Measurements from ENCODE around the gene ZKSCAN3.

GRCh38 chr6:28399350-28400121 lies 49.8 kb downstream of the ZKSCAN3 start, which contains the start of gene ZSCAN12:
- no peak for TF ChIP-seq EZH2 (IDR thresholded peaks at IDR 0.05; ENCODE audit: insufficient read depth, poor library complexity, severe bottlenecking)
- TF ChIP-seq EZH2phosphoT487 (IDR thresholded peaks at IDR 0.05; ENCODE audit: insufficient read depth, low read depth) = no peak
